Fibroblast of the aortic adventitia (primary cell): Measurements from ENCODE around the gene DPP8. TPM values are rescaled to one million over a fixed set of nuclear protein-coding genes. Genes with fewer than 3 reads are reported as not detected.

Experiments used
- DNase-seq: peaks from one replicate; pipeline ENCODE4 v3.0.0-alpha.2; 2010; ENCODE audit warnings: low read depth
- H3K4me3 ChIP-seq: 2 replicates; pipeline ENCODE4 v1.5.1; 2011; ENCODE audit warnings: low read depth, mild to moderate bottlenecking, control low read depth, low read length, moderate library complexity
- small RNA-seq: library from RNA; depleted of rRNA; stranded (forward); fragments of <200 nt; gene quantifications from one replicate; pipeline ENCODE3, GENCODE V24; 2012
- total RNA-seq: library from RNA; depleted of rRNA; stranded (reverse); fragments of >200 nt; gene quantifications from 2 replicates; pipeline ENCODE4 v1.2.3, GENCODE V29; 2012; ENCODE audit warnings: low replicate concordance
- TF ChIP-seq, protein P1 (sequence below): IDR thresholded peaks from 2 replicates; pipeline ENCODE4 v1.5.1; 2011; ENCODE audit warnings: mild to moderate bottlenecking, low read length, control low read depth, inconsistent platforms; ENCODE audit not compliant: insufficient read depth

Gene DPP8
- total RNA-seq, 1 donor, result 46.5 TPM

- TF ChIP-seq, protein P1, sequence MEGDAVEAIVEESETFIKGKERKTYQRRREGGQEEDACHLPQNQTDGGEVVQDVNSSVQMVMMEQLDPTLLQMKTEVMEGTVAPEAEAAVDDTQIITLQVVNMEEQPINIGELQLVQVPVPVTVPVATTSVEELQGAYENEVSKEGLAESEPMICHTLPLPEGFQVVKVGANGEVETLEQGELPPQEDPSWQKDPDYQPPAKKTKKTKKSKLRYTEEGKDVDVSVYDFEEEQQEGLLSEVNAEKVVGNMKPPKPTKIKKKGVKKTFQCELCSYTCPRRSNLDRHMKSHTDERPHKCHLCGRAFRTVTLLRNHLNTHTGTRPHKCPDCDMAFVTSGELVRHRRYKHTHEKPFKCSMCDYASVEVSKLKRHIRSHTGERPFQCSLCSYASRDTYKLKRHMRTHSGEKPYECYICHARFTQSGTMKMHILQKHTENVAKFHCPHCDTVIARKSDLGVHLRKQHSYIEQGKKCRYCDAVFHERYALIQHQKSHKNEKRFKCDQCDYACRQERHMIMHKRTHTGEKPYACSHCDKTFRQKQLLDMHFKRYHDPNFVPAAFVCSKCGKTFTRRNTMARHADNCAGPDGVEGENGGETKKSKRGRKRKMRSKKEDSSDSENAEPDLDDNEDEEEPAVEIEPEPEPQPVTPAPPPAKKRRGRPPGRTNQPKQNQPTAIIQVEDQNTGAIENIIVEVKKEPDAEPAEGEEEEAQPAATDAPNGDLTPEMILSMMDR, result no peak
- no peak overlapping the region for H3K4me3 ChIP-seq
- DNase-seq, result no peak
Observed at GRCh38 chr15:65394280-65394789, 123.2 kb downstream of the DPP8 start.

DNA sequence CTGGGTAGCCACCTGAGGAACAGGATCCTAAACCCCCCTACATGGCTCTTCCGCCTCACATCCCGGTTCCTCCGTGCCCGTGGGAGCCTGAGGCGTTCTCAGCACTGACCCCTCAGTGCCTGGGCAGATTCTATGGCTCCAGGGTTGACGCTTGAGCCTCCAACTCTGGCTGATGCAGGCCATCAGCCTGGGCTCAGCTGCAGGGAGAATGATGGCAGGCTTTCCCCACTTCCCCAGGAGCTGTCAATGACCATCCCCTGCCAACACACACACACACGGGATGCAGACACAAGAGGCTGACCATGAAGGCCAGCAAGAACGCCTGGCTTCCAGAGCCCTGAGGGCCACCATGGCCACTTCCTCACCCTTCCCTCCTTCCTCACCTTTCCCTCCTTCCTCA is 123.9 kb downstream of the DPP8 start:
- no peak for DNase-seq
- TF ChIP-seq, protein P1, result no peak
- no peak overlapping the region for H3K4me3 ChIP-seq

GRCh38 chr15:65393091-65393490 is 124.4 kb downstream of the DPP8 start:
- no peak for DNase-seq
- TF ChIP-seq, protein P1, result no peak
- H3K4me3 ChIP-seq, result no peak overlapping the region

Small RNA genes within 50 kb of the gene (small RNA-seq; reads per million reads assigned to genes)
- gene AC105129.1, result not detected
- gene RF00019, result not detected
- gene RNU6-19P, result 0.45 reads per million

Other genes with a start within 250 kb of the DPP8 start
- 2.0 and 4.7 TPM in 2 replicates for gene PARP16, start 230.8 kb downstream of the DPP8 start, total RNA-seq
- not detected in 2 replicates for gene RNU5A-1, start 221.6 kb downstream of the DPP8 start, total RNA-seq
- gene RNU5B-1, start 213.0 kb downstream of the DPP8 start, total RNA-seq, result not detected in 2 replicates
- 0.25 TPM in 1 of 2 replicates, not detected in the other for gene IGDCC3, start 139.7 kb downstream of the DPP8 start, total RNA-seq
- gene IGDCC4, start 94.7 kb downstream of the DPP8 start, total RNA-seq, result 1.4 and 7.5 TPM in 2 replicates
- gene HACD3, start 12.8 kb upstream of the DPP8 start, total RNA-seq, result 30.7 and 89.3 TPM in 2 replicates
- gene INTS14, start 93.4 kb upstream of the DPP8 start, total RNA-seq, result 31.7 and 38.3 TPM in 2 replicates
- gene SLC24A1, start 104.2 kb upstream of the DPP8 start, total RNA-seq, result 7.9 and 13.2 TPM in 2 replicates